ENCODE measurements around the gene ABI1.

- no peak for TF ChIP-seq CTCF (IDR thresholded peaks at IDR 0.05)
- no peak for TF ChIP-seq ATF3 (CRISPR knock-in tag; conservative IDR thresholded peaks at IDR 0.05)
- TF ChIP-seq HMGA2 (CRISPR knock-in tag; IDR thresholded peaks at IDR 0.05) = no peak
- no peak for TF ChIP-seq E2F4 (CRISPR knock-in tag; IDR thresholded peaks at IDR 0.05; ENCODE audit: borderline replicate concordance, low read depth)
- no peak for TF ChIP-seq FOXP1 (CRISPR knock-in tag; IDR thresholded peaks at IDR 0.05; ENCODE audit: borderline replicate concordance)
- TF ChIP-seq TEAD1 (CRISPR knock-in tag; IDR thresholded peaks at IDR 0.05) = no peak
- no peak for TF ChIP-seq FOXJ3 (CRISPR knock-in tag; IDR thresholded peaks at IDR 0.05; ENCODE audit: borderline replicate concordance)
- TF ChIP-seq USF2 (CRISPR knock-in tag; IDR thresholded peaks at IDR 0.05) = no peak
- TF ChIP-seq ZBTB21 (CRISPR knock-in tag; IDR thresholded peaks at IDR 0.05; ENCODE audit: borderline replicate concordance) = no peak
- no peak for TF ChIP-seq GABPB1 (CRISPR knock-in tag; IDR thresholded peaks at IDR 0.05)
- no peak for TF ChIP-seq CREM (CRISPR knock-in tag; IDR thresholded peaks at IDR 0.05)
- TF ChIP-seq CREB1 (CRISPR knock-in tag; IDR thresholded peaks at IDR 0.05) = no peak
- TF ChIP-seq JUN (CRISPR knock-in tag; IDR thresholded peaks at IDR 0.05) = no peak
These were observed 56.9 kb downstream of the ABI1 start for GRCh38 chr10:26803849-26804248.
